HepG2 (cell line): ENCODE results near the gene LIPC.

Experiments used
- CBFB ChIP-seq: sonication (generic); formaldehyde crosslinking; IDR thresholded peaks from 2 replicates; pipeline ENCODE4 v1.4.0; 2020; ENCODE audit warnings: missing genetic modification reagents
- ZNF576 ChIP-seq: sonication (generic); formaldehyde crosslinking; IDR thresholded peaks from 2 replicates; pipeline ENCODE4 v1.4.0; 2020; ENCODE audit warnings: mild to moderate bottlenecking, missing genetic modification reagents

GRCh38 chr15:58532126-58532525 is 100.3 kb downstream of the LIPC start:
- TF ChIP-seq CBFB = no peak
- TF ChIP-seq ZNF576 (CRISPR knock-in tag) = no peak
